ENCODE results near the gene PLB1.

Gene PLB1

DNA sequence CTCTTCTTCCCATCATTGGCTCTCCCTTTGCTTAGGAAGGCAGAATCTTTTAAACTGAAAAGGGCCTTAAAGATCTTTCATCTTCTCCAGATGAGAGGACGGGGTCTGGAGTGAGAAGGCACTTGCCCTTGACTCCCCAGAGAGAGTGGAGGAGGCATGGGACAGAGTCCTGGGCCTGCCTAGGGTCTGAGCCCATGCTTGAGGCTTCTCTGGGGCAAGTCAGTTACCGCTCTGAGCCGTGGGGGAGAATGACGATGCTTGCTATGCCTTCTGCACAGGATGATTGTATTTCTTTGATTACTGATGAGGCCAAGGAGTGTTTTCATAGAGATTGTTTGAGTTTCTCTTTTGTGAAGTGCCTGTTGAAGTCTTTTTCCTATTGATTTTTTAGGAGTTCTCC lies 921 bp downstream of the PLB1 start:
- Histone ChIP-seq H3K4me3 (ENCODE audit: low read depth in 1 of 5, low read length in 5 of 5) (no peak overlapping the region), H3K27ac (ENCODE audit: low read depth, low read length) (no peak overlapping the region), H3K36me3 (ENCODE audit: control insufficient read depth in 5 of 5, insufficient read depth in 5 of 5, low read length in 5 of 5) (no peaks in the 10 kb centered on the region), H3K4me1 (ENCODE audit: control insufficient read depth in 5 of 5, insufficient read depth in 5 of 5, low read length in 5 of 5) (no peaks in the 10 kb centered on the region), H3K27me3 (ENCODE audit: control insufficient read depth in 5 of 5, insufficient read depth in 4 of 5, low read length in 5 of 5) (peaks cover 0 to 2% (median 0%) of the 10 kb centered on the region in 5 donors), H3K9ac (ENCODE audit: low read length in 5 of 5) (no peak overlapping the region), H3K9me3 (ENCODE audit: control insufficient read depth in 5 of 5, low read length in 5 of 5) (no peaks in the 10 kb centered on the region)

DNA sequence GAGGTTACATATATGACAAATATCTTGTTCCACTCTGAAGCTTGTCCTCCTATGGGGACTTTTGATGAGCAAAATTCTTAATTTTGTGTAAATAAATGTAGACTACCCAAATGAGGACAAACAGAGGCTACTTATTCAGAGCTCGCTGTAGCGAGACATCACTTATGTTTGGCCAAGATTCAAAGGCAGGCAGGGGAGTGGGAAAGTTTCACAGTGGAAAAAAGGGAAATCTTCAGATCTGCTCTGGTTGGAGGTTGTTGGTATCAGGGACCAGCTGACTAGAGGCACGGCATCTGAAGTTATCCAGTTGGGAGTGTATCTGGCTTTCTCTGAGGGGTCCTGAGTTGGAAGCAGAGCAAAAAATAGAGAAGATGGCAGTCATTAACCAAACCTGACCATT lies 1.3 kb downstream of the PLB1 start:
- H3K27me3 ChIP-seq (ENCODE audit: control insufficient read depth in 5 of 5, insufficient read depth in 4 of 5, low read length in 5 of 5) = peaks cover 0 to 2% (median 0%) of the 10 kb centered on the region in 5 donors
- no peak overlapping the region for H3K9ac ChIP-seq (ENCODE audit: low read length in 5 of 5)
- no peaks in the 10 kb centered on the region for H3K4me1 ChIP-seq (ENCODE audit: control insufficient read depth in 5 of 5, insufficient read depth in 5 of 5, low read length in 5 of 5)
- no peak overlapping the region for H3K4me3 ChIP-seq (ENCODE audit: low read depth in 1 of 5, low read length in 5 of 5)
- no peak overlapping the region for H3K27ac ChIP-seq (ENCODE audit: low read depth, low read length)
- no peaks in the 10 kb centered on the region for H3K36me3 ChIP-seq (ENCODE audit: control insufficient read depth in 5 of 5, insufficient read depth in 5 of 5, low read length in 5 of 5)
- no peaks in the 10 kb centered on the region for H3K9me3 ChIP-seq (ENCODE audit: control insufficient read depth in 5 of 5, low read length in 5 of 5)

DNA sequence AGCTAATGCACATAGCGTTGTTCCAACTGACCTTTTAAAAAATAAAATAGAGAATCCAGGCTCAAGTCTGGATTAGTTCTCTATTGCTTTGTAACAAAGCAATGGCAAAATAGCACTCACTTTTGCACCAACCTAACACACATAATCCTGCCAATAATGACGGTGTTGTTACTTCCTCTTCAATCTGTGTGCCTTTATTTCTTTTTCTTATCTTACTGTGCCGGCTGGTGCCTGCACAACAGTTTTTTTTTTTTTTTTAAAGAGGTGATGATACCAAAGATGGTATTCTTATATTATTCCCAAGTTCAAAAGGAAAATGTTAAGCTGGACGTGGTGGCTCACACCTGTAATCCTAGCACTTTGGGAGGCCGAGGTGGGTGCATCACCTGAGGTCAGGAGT lies 3.4 kb downstream of the PLB1 start:
- Histone ChIP-seq H3K27me3 (ENCODE audit: control insufficient read depth in 5 of 5, insufficient read depth in 4 of 5, low read length in 5 of 5) (peaks cover 0 to 2% (median 0%) of the 10 kb centered on the region in 5 donors), H3K36me3 (ENCODE audit: control insufficient read depth in 5 of 5, insufficient read depth in 5 of 5, low read length in 5 of 5) (no peaks in the 10 kb centered on the region), H3K27ac (ENCODE audit: low read depth, low read length) (no peak overlapping the region), H3K9ac (ENCODE audit: low read length in 5 of 5) (no peak overlapping the region), H3K4me1 (ENCODE audit: control insufficient read depth in 5 of 5, insufficient read depth in 5 of 5, low read length in 5 of 5) (no peaks in the 10 kb centered on the region), H3K4me3 (ENCODE audit: low read depth in 1 of 5, low read length in 5 of 5) (no peak overlapping the region), H3K9me3 (ENCODE audit: control insufficient read depth in 5 of 5, low read length in 5 of 5) (no peaks in the 10 kb centered on the region)

DNA sequence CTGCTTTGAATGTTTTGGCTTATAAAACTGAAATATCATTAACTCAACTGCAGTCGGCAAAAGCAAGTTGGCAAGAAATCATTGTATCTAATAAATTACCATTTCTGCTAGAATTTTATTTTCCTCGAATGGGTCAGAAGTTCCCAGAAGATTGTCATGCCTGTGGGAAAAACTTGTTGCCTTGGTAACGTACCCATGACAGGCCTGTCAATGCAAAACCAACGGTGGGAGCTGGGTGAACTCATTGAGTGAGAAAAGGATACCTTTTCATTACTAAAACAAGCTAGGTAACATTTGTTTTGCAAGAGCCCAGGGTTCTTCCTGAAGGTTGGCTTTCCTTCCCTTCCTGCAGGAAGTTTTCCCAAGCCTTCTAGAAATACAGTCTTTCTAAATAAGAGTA lies 9.5 kb downstream of the PLB1 start:
- H3K27ac ChIP-seq (ENCODE audit: low read depth, low read length) = no peak overlapping the region
- peaks cover 0 to 3% (median 0%) of the 10 kb centered on the region in 5 donors for H3K4me1 ChIP-seq (ENCODE audit: control insufficient read depth in 5 of 5, insufficient read depth in 5 of 5, low read length in 5 of 5)
- H3K4me3 ChIP-seq (ENCODE audit: low read depth in 1 of 5, low read length in 5 of 5) = no peak overlapping the region
- peaks cover 0 to 3% (median 0%) of the 10 kb centered on the region in 5 donors for H3K9me3 ChIP-seq (ENCODE audit: control insufficient read depth in 5 of 5, low read length in 5 of 5)
- H3K9ac ChIP-seq (ENCODE audit: low read length in 5 of 5) = no peak overlapping the region
- no peaks in the 10 kb centered on the region for H3K27me3 ChIP-seq (ENCODE audit: control insufficient read depth in 5 of 5, insufficient read depth in 4 of 5, low read length in 5 of 5)
- no peaks in the 10 kb centered on the region for H3K36me3 ChIP-seq (ENCODE audit: control insufficient read depth in 5 of 5, insufficient read depth in 5 of 5, low read length in 5 of 5)

DNA sequence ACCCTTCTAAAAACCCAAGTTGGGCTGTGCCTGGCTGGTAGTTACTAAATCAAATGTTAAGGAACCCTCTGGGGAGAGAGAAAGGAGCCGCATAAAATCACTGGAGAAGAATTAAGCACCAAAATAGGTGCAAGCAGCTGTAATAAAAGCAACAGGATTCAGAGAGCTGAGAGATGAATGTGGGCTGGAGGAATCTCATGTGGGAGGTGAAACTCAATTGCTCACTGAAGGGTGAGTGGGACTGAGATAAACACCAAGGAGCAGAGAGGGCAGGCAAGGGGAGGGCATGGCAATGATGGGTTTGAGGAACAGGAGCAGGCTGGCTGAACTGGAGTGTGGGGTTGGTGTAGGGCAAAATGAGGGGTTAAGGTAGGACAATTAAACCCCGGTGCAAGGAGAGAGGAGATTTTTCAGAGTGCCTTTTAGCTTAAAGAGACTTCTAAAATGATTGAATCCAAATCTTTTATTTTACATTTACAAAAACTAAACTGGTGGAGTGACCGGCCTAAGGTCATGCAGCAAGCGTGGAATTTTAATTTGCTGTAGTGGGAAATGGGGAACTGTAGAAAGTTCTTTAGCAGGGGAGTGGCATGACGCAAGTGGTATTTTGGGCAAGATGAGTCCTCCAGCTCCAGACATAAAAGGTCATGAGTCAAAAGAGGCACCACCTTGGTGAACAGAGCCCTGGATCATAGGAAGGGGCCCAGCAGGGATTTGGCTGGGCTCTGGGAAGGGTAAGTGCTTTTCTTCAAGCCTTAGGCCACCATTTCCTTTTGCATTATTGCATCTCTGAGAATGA lies 10.5 kb downstream of the PLB1 start:
- Histone ChIP-seq H3K27me3 (ENCODE audit: control insufficient read depth in 5 of 5, insufficient read depth in 4 of 5, low read length in 5 of 5) (no peaks in the 10 kb centered on the region), H3K4me1 (ENCODE audit: control insufficient read depth in 5 of 5, insufficient read depth in 5 of 5, low read length in 5 of 5) (peaks cover 0 to 3% (median 0%) of the 10 kb centered on the region in 5 donors), H3K27ac (ENCODE audit: low read depth, low read length) (no peak overlapping the region), H3K9ac (ENCODE audit: low read length in 5 of 5) (no peak overlapping the region), H3K4me3 (ENCODE audit: low read depth in 1 of 5, low read length in 5 of 5) (no peak overlapping the region), H3K36me3 (ENCODE audit: control insufficient read depth in 5 of 5, insufficient read depth in 5 of 5, low read length in 5 of 5) (no peaks in the 10 kb centered on the region), H3K9me3 (ENCODE audit: control insufficient read depth in 5 of 5, low read length in 5 of 5) (peaks cover 0 to 3% (median 0%) of the 10 kb centered on the region in 5 donors)

DNA sequence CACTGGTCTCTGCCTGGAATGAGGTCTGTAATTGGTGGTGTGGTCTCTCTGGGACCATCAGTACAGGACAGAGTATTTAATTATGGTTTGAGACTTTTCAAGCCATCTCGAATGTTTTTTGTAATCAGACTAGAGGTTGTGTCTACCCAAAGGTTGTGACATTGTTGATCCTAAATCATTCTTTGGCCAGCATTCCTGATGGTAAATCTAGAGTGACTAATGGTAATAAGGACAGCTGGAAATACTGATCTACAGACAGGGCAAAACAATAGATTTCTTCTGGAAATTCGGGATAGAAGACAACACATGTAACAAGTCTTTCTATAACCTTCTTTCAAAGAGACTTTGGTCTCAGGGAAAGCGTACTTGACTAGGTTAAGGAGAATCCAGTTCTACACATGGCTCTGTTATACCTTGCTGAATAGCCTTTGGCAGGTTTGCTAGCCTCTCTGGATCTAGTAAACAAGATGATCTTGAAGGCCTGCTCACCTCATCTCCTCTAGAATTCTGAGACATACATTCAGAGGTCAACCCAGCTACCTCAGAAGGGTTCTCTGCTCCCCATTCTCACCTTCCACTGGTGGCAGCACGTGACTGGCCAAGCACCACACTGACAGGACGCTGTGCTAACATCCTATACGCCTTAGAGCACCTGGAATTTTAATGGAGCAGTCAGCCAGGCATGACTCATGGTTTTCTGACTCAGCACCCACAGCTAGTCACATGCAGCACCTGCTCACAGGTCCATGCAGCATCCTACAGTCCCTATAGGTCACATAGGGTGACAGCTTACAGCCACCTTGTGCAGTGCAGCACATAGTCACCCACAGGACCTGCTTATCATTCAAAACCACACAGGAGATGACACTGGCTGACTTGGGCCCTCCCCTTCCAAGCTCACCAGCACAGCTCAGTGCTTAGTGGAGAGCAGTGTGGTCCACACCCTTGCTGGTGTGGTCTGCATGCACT lies 12.2 kb downstream of the PLB1 start:
- H3K27me3 ChIP-seq (ENCODE audit: control insufficient read depth in 5 of 5, insufficient read depth in 4 of 5, low read length in 5 of 5) = no peaks in the 10 kb centered on the region
- no peak overlapping the region for H3K9ac ChIP-seq (ENCODE audit: low read length in 5 of 5)
- no peak overlapping the region for H3K27ac ChIP-seq (ENCODE audit: low read depth, low read length)
- no peak overlapping the region for H3K4me3 ChIP-seq (ENCODE audit: low read depth in 1 of 5, low read length in 5 of 5)
- peaks cover 0 to 3% (median 0%) of the 10 kb centered on the region in 5 donors for H3K9me3 ChIP-seq (ENCODE audit: control insufficient read depth in 5 of 5, low read length in 5 of 5)
- no peaks in the 10 kb centered on the region for H3K36me3 ChIP-seq (ENCODE audit: control insufficient read depth in 5 of 5, insufficient read depth in 5 of 5, low read length in 5 of 5)
- peaks cover 0 to 3% (median 0%) of the 10 kb centered on the region in 5 donors for H3K4me1 ChIP-seq (ENCODE audit: control insufficient read depth in 5 of 5, insufficient read depth in 5 of 5, low read length in 5 of 5)

GRCh38 chr2:28509361-28509760 lies 13.5 kb downstream of the PLB1 start:
- Histone ChIP-seq H3K36me3 (ENCODE audit: control insufficient read depth in 5 of 5, insufficient read depth in 5 of 5, low read length in 5 of 5) (no peaks in the 10 kb centered on the region), H3K4me1 (ENCODE audit: control insufficient read depth in 5 of 5, insufficient read depth in 5 of 5, low read length in 5 of 5) (peaks cover 0 to 3% (median 0%) of the 10 kb centered on the region in 5 donors), H3K27ac (ENCODE audit: low read depth, low read length) (no peak overlapping the region), H3K27me3 (ENCODE audit: control insufficient read depth in 5 of 5, insufficient read depth in 4 of 5, low read length in 5 of 5) (no peaks in the 10 kb centered on the region), H3K9me3 (ENCODE audit: control insufficient read depth in 5 of 5, low read length in 5 of 5) (peaks cover 0 to 3% (median 0%) of the 10 kb centered on the region in 5 donors), H3K4me3 (ENCODE audit: low read depth in 1 of 5, low read length in 5 of 5) (no peak overlapping the region), H3K9ac (ENCODE audit: low read length in 5 of 5) (no peak overlapping the region)

- Histone ChIP-seq H3K4me1 (ENCODE audit: control insufficient read depth in 5 of 5, insufficient read depth in 5 of 5, low read length in 5 of 5) (peaks cover 0 to 3% (median 0%) of the 10 kb centered on the region in 5 donors), H3K4me3 (ENCODE audit: low read depth in 1 of 5, low read length in 5 of 5) (no peak overlapping the region), H3K9ac (ENCODE audit: low read length in 5 of 5) (no peak overlapping the region), H3K27ac (ENCODE audit: low read depth, low read length) (no peak overlapping the region), H3K9me3 (ENCODE audit: control insufficient read depth in 5 of 5, low read length in 5 of 5) (peaks cover 0 to 3% (median 0%) of the 10 kb centered on the region in 5 donors), H3K27me3 (ENCODE audit: control insufficient read depth in 5 of 5, insufficient read depth in 4 of 5, low read length in 5 of 5) (no peaks in the 10 kb centered on the region), H3K36me3 (ENCODE audit: control insufficient read depth in 5 of 5, insufficient read depth in 5 of 5, low read length in 5 of 5) (no peaks in the 10 kb centered on the region)
Measured at GRCh38 chr2:28510184-28510583, 14.3 kb downstream of the PLB1 start.

GRCh38 chr2:28511871-28512606 lies 16.2 kb downstream of the PLB1 start:
- Histone ChIP-seq H3K4me1 (ENCODE audit: control insufficient read depth in 5 of 5, insufficient read depth in 5 of 5, low read length in 5 of 5) (no peaks in the 10 kb centered on the region), H3K36me3 (ENCODE audit: control insufficient read depth in 5 of 5, insufficient read depth in 5 of 5, low read length in 5 of 5) (no peaks in the 10 kb centered on the region), H3K9me3 (ENCODE audit: control insufficient read depth in 5 of 5, low read length in 5 of 5) (peaks cover 0 to 3% (median 0%) of the 10 kb centered on the region in 5 donors), H3K9ac (ENCODE audit: low read length in 5 of 5) (no peak overlapping the region), H3K27ac (ENCODE audit: low read depth, low read length) (no peak overlapping the region), H3K27me3 (ENCODE audit: control insufficient read depth in 5 of 5, insufficient read depth in 4 of 5, low read length in 5 of 5) (peaks cover 0 to 3% (median 0%) of the 10 kb centered on the region in 5 donors), H3K4me3 (ENCODE audit: low read depth in 1 of 5, low read length in 5 of 5) (no peak overlapping the region)

All from subcutaneous abdominal adipose tissue (tissue), 5 donors.